GM12801 (cell line): ENCODE results near the gene HSPG2.

ENCODE experiments used
- CTCF ChIP-seq: IDR thresholded peaks from one replicate; pipeline ENCODE4 v1.5.1; 2011; ENCODE audit warnings: control low read depth; ENCODE audit not compliant: insufficient read length; ENCODE audit errors: extremely low read depth

The HSPG2 gene

GRCh38 chr1:21912038-21912758 is 24.9 kb downstream of the HSPG2 start:
- TF ChIP-seq CTCF: no peak

- TF ChIP-seq CTCF: no peak
Observed at GRCh38 chr1:21911205-21912001, 25.7 kb downstream of the HSPG2 start.

GRCh38 chr1:21910558-21911204 is 26.4 kb downstream of the HSPG2 start:
- no peak for TF ChIP-seq CTCF

- TF ChIP-seq CTCF: no peak
Observed at GRCh38 chr1:21909787-21910503, 27.2 kb downstream of the HSPG2 start.

- no peak for TF ChIP-seq CTCF
Observed at GRCh38 chr1:21909286-21909759, 27.8 kb downstream of the HSPG2 start.

- no peak for TF ChIP-seq CTCF
Observed at GRCh38 chr1:21907079-21907418, 30.1 kb downstream of the HSPG2 start.
